ENCODE results near the gene EPHA4. TPM values are rescaled to one million over a fixed set of nuclear protein-coding genes. Genes with fewer than 3 reads are reported as not detected.

EPHA4 gene
- total and polyA plus RNA-seq, 4 donors: 0.43 to 2.3 (median 1.1) TPM

- Histone ChIP-seq H3K27me3 (ENCODE audit: control insufficient read depth in 4 of 4, insufficient read depth in 4 of 4, low read length in 3 of 4) (peaks cover 0 to 4% (median 1%) of the 10 kb centered on the region in 4 donors), H3K36me3 (ENCODE audit: control insufficient read depth in 4 of 4, insufficient read depth in 3 of 4, low read depth in 1 of 4, low read length in 3 of 4) (no peaks in the 10 kb centered on the region), H3K27ac (ENCODE audit: low read depth in 1 of 2, low read length in 2 of 2) (no peak overlapping the region), H3K4me3 (ENCODE audit: low read depth in 1 of 3, low read length in 3 of 3) (no peak overlapping the region), H3K9ac (ENCODE audit: low read depth in 1 of 2, low read length in 2 of 2) (no peak overlapping the region), H3K9me3 (ENCODE audit: control insufficient read depth in 4 of 4, low read length in 3 of 4) (peaks cover 0 to 1% (median 0%) of the 10 kb centered on the region in 4 donors), H3K4me1 (ENCODE audit: control insufficient read depth in 4 of 4, insufficient read depth in 4 of 4, low read length in 3 of 4) (no peaks in the 10 kb centered on the region)
- WGBS: 48% methylated on average over 9 of the region's 9 CpGs
- no peak for TF ChIP-seq TAF1 (conservative IDR thresholded peaks at IDR 0.05)
- TF ChIP-seq ZBTB33 (IDR thresholded peaks at IDR 0.05): no peak
- TF ChIP-seq FOXA1 (IDR thresholded peaks at IDR 0.05): no peak
- no peak for TF ChIP-seq REST (IDR thresholded peaks at IDR 0.05)
- no peak for TF ChIP-seq GABPA (IDR thresholded peaks at IDR 0.05 in 1 of 2, conservative IDR thresholded peaks at IDR 0.05 in 1 of 2)
- no peak for TF ChIP-seq YY1 (IDR thresholded peaks at IDR 0.05)
- no peak for TF ChIP-seq HNF4A (conservative IDR thresholded peaks at IDR 0.05)
- TF ChIP-seq RAD21 (IDR thresholded peaks at IDR 0.05): no peak
- no peak for TF ChIP-seq HNF4G (IDR thresholded peaks at IDR 0.05)
- no peak for TF ChIP-seq NR2F2 (IDR thresholded peaks at IDR 0.05)
- no peak for TF ChIP-seq RXRA (IDR thresholded peaks at IDR 0.05)
- no peak for TF ChIP-seq EGR1 (IDR thresholded peaks at IDR 0.05; ENCODE audit: low read depth in 2 of 2)
- TF ChIP-seq ATF3 (IDR thresholded peaks at IDR 0.05): no peak
- TF ChIP-seq MAX (IDR thresholded peaks at IDR 0.05): no peak
- no peak for TF ChIP-seq FOXA2 (IDR thresholded peaks at IDR 0.05)
- no peak for TF ChIP-seq CTCF (IDR thresholded peaks at IDR 0.05; ENCODE audit: low read depth, low read length, missing input control)
- TF ChIP-seq JUND (IDR thresholded peaks at IDR 0.05): no peak
- TF ChIP-seq SP1 (IDR thresholded peaks at IDR 0.05): no peak
- DNase-seq (ENCODE audit: low spot score): no peak
Observed at GRCh38 chr2:221372159-221372884, 199.8 kb downstream of the EPHA4 start.

Measured in liver (tissue), 9 donors.